ENCODE measurements around the gene RBM15B.
"Not testable (repeated sequence)": the region's sequence is repeated elsewhere in the genome, so short reads cannot be mapped to it uniquely, and the experiment has no call there.

Gene RBM15B, protein sequence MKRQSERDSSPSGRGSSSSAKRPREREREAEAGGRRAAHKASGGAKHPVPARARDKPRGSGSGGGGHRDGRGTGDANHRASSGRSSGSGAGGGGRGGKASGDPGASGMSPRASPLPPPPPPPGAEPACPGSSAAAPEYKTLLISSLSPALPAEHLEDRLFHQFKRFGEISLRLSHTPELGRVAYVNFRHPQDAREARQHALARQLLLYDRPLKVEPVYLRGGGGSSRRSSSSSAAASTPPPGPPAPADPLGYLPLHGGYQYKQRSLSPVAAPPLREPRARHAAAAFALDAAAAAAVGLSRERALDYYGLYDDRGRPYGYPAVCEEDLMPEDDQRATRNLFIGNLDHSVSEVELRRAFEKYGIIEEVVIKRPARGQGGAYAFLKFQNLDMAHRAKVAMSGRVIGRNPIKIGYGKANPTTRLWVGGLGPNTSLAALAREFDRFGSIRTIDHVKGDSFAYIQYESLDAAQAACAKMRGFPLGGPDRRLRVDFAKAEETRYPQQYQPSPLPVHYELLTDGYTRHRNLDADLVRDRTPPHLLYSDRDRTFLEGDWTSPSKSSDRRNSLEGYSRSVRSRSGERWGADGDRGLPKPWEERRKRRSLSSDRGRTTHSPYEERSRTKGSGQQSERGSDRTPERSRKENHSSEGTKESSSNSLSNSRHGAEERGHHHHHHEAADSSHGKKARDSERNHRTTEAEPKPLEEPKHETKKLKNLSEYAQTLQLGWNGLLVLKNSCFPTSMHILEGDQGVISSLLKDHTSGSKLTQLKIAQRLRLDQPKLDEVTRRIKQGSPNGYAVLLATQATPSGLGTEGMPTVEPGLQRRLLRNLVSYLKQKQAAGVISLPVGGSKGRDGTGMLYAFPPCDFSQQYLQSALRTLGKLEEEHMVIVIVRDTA

DNA sequence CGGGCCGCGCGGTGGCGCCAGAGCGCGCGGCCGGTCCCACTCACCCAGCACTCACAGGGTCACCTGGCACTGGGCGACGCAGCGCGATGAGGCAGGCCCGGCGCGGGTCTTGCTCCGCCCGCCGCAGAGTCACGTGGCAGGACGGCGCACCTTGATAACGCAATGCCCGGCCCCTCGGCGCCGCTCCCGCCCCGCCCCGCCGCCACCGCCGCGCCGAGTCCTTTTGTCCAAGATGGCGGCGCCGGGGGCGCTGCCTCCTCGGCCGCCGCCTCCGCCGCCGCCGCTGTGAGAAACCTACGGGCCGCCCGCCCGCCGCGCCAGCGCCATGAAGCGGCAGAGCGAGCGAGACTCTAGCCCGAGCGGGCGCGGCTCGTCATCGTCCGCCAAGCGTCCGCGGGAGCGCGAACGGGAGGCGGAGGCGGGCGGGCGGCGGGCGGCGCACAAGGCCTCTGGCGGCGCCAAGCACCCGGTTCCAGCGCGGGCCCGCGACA, at the start of gene RBM15B:
Gene RBM15B (plus strand): TSS at position 211 of the 491 bp plus-strand sequence. CDS start 115 bp downstream, at position 326.
- DNase-seq: peak; percentile 79

DNA sequence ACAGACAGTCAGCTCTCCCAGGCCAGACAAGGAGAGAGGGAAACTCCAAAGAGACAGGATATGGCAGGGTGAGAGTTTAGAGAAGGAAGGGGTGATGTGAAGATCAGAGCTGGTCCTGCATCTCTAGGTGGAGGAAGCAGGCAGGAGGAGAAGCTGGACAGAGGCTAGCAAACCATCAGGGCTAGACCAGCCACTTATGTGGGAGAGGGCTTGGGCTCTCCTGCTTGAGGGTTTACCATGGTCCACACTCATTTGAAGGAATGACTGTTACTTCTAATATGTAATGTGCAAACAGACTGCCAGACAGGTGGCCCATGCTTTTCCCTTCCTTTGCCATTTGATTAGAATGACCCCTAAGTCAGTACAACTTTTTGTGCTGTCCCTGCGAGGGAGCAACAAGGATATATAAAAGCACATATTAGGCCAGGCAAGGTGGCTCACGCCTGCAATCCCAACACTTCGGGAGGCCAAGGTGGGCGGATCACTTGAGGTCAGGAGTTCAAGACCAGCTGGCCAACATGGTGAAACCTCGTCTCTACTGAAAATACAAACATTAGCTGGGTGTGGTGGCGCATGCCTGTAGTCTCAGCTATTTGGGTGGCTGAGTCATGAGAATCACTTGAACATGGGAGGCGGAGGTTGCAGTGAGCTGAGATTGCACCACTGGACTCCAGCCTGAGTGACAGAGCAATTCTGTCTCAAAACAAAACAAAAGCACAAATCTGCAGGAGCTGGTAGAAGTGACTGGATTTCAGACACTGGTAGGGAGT, 47.0 kb upstream of the RBM15B start:
- no peak for DNase-seq

DNA sequence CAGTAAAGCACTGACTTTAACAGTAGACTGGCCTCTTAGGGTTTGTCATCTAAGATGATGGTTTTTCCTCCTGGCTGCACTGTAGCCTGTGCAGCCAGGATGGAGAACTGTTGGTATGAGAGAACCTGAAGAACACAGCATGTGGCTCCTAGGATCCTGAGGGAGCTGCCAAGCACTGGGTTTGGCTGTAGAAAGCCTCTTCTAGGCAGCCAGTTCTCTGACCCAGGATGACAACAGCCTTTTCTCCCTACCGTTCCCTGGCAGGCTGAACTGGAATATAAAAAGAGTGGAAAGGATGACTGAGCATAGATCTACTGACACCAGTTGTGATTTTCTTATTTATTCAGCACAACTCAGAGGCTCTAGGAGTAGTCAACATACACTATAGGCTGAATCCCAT, 40.3 kb upstream of the RBM15B start:
- no peak for DNase-seq

DNA sequence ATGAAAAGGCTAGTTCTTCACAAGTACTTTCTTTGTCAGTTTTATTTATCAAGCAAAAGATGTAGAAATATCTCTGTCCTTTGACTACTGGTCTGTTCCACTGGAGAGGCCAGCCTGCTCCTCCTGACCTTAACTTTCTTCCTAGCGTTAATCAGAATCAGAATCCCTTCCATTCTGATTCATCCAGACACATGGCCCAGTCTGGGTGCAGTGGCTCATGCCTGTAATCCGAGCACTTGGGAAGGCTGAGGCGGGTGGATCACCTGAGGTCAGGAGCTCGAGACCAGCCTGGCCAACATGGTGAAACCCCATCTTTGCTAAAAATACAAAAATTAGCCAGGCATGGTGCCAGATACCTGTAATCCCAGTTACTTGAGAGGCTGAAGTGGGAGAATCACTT, 38.0 kb upstream of the RBM15B start:
- no peak for DNase-seq

DNA sequence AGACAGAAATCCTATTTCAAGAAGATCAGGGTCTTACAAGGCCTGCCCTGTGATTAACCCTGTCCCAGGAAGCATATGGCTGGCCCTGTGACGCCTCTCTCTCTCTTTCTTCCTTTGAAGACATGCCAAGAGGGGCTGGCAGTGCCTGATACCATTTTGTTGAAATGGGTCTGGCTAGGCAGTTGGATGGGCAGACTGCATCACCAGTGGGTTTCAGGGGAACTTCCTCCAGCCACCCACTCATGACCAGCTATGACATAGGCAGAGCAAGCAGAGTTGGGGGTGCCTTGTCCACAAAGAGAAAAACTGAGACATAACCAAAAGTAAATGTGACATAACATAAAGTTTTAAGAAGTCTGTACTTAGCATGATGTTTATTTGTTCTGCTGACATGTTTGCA, 37.4 kb upstream of the RBM15B start:
- no peak for DNase-seq

DNA sequence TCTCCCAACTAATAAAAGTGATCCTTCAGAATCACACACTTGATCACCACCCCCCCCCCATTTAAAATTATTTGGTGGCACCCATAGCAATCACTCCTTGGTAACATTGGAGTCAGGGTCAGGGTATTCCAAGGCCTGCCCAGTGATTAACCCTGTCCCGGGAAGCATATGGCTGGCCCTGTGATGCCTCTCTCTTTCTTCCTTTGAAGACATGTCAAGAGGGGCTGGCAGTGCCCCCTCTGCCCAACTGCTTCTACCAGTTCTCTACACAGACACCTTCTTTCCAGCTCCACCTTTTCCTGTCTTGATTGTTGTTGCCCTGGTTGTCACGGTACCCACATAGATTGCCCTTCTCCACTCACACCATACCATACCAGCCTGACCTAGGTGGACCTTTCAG, 36.9 kb upstream of the RBM15B start:
- DNase-seq: no peak

DNA sequence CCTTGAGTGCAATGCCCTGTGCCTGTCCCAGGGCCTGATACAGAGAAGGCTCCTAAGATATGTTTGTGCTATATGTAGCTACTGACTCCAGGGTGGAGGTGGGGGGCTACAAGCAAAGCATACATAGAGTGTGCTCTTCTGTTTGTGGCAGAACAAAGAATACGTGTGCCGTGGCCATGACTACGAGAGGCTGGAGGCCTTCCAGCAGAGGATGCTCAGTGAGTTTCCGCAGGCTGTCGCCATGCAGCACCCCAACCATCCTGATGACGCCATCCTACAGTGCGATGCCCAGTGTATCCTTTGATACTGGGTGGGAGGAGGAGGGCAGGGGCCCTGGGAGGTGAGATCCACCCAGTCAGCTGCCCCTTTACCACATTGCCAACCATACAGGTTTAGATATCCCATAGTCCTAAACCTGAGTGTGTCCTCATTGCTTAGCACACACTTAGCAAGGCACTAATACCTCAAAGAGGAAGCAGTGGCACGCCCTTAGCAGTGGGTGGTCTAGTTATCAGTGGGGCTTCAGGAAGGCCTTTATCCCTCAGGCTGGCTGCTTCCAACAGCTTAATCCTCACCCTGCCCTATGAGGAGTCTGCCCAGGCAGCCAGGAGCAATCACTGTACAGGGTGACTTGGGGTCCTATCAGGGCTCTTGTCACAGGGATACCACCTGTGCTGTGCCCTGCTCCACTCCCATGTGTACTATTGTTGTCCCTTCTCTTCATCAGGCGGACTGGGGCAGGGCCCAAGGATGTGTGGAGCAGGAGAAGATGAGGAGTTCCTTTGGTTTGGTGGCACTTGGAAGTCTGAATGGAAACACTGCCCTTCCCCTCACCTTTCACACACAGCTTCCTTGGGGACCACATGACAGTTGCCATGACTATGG, 36.1 kb upstream of the RBM15B start:
- DNase-seq: peak; percentile 1

DNA sequence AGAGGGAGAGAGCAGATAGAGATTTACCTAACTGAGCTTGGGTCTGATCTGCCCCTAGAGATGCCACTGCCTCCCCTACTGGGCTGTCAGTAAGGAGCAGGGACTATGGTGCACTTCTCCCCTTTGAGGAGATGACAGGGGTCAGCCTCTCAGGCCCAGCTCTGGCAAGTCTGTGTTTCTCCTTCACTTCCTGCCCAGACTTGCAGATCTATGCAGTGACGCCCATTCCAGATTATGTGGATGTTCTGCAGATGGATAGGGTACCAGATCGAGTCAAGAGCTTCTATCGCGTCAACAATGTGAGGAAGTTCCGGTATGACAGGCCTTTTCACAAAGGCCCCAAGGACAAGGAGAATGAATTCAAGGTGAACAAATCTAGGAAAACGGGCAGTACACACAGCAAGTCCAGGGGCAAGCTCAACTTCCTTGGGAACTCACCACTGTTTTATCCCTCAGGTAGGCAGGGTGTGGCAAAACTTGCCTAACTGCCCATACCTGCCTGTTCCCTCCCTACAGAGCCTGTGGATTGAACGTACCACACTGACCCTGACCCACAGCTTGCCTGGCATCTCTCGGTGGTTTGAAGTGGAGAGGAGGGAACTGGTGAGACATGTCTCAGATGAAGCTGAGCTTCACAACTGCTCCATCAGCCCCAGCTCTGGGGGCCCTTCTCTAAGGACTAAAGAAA, 35.0 kb upstream of the RBM15B start:
- no peak for DNase-seq

DNA sequence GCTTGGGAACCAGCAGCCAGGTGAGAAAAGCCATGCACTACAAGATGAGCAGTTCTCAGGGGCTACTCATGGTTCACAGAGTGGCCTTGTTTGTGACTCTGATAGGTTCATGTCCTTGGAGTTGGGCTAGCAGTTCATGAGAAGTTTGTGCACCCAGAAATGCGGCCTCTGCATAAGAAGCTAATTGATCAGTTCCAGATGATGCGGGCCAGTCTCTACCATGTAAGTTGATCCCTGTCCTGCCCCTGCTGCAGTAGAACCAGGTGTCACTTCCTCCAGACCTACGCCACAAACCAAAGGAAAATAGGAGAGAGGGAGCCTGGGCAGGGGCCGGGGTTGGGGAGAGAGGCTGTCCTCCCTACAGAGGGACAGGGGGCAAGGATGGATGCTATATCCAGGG, 33.2 kb upstream of the RBM15B start:
- DNase-seq: no peak

DNA sequence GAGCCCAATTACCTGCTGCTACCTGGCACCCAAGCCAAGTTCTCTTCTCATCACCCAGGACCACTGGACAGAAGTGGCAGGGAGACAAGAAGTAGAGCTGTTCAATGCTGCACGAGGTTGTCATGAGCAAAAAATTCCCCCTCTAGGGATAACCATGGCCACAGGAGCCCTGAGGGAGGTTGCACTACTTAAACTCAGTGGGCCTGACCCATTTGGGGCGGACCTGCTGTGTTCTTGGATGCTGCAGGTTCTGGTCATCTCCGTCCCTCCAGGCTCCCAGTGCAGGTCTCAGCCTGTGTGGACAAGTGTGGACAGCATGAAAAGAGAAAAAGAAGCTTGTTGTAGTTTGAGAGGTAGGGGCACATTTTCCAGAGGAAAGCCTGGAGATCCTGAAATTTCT, 32.1 kb upstream of the RBM15B start:
- no peak for DNase-seq

DNA sequence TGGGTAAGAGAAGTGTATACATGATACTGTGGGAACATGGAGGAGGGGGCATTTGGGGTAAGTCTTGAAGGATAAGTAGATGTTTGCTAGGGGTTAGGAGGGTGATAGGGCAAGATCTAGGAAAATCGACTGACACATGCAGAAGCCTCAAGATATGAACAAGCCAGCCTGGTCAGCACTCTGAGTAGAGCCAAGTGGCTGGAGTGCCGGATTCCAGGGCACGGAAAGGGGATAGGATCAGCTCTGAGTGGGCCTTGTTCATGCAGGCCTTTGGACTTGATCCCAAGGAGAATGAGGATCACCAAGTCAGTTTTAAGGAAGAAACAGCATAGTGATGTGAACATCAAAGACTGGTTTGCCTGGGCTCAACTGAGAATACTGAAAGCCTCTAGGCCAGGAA, 30.3 kb upstream of the RBM15B start:
- DNase-seq: no peak

DNA sequence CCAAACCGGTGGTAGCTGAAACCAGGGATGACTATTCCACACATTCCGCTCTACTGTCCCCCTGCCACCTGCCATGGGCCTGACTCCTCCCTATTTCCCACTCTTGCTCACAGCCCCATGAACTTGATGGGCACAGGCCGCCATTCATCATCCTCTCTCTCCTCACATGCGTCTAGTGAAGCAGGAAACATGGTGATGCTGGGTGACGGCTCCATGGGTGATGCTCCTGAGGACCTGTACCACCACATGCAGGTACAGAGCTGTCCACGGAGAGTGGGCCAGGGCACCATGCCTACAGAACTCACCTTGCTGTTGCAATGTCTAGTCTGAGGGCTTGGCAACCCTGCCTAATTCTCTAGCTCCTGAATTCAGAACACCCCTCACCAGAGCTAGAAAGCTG, 29.3 kb upstream of the RBM15B start:
- DNase-seq: no peak

DNA sequence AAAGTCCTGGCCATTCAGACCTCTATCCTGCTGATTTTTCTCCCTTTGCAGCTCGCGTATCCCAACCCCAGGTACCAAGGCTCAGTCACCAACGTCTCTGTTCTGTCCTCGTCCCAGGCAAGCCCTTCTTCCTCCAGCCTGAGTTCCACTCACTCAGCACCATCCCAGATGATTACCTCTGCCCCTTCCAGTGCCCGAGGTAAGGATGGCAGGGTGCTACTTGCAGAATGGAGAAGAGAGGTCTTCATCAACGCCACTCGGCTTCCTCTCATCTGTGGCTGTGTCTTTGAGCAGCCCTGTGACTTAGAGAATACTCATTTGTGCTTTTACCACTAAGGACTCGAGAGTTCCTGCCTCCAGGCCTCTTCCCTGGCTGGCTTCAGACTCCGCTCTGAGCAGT, 28.6 kb upstream of the RBM15B start:
- no peak for DNase-seq

DNA sequence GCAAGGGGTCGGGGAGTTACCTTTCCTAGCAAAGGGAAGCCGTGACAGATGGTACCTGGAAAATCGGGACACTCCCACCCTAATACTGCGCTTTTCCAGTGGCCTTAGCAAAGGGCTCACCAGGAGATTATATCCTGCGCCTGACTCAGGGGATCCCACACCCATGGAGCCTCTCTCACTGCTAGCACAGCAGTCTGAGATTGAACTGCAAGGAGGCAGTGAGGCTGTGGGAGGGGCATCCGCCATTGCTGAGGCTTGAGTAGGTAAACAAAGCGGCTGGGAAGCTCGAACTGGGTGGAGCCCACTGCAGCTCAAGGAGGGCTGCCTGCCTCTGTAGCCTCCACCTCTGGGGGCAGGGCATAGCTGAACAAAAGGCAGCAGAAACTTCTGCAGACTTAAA, 22.8 kb upstream of the RBM15B start:
- DNase-seq: not testable (repeated sequence)

DNA sequence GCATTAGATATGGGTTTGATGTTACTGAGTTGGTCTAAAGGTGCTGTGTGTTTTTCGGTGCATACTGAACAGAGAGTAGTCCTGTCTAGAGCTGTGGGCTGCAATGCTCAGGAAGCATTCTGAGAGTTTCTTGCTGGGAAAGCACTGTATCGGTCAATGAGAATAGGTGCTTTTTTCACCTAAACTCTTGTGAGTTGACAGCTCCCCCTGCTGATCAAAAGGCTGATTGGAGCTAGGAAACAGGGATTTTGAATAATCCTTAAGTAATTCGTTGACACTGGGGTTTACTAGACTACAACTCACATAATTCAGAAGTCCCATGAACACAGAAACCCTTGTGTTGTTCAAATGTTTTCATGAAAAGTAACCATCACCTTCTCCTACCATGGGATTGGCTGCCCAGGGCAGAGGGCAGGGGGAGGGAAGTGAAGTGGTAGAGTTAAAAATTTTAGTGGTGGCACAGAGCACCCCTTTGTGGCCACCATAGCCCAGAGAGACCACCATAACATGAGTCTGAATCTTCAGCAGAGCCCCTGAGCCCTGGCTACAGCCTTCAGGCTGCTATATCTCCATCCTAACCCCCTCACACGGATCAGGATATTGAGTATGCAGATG, 19.0 kb upstream of the RBM15B start:
- DNase-seq: peak; percentile 12

DNA sequence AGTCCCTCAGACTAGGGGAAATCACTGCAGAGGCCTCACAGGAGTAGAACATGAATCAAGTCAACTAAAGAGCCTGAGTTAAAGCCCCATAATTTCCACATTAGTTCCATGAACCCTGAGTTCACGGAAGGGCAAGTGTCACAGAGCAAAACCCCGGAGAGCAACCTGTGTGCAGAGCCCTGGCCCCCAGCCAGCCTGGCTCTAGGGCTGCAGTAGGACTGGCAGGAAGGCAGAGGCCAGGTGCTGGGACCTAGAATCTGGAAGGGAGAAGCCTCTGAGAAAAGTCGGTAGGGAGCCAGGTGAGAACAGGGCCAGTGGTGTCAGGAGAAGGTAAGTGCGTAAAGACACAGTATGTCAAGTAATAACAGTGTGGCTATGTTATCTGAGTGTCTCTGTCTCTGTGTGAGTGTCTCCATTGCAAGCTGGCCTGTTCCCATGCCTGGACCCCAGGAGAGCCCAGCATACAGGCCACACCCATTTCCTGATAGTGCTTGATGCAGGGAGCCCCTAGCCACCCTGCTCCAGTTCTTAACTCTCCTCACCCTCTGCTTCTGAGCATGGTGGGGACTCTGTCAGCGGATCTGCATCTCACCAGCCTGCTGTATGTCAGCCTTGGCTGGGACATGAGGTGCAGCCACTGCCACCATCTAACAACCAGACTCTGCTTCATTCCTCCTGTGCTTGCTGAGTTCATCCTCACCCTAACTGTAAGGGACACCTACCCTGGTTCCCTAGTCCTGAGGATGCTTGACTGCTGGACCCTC, 17.2 kb upstream of the RBM15B start:
- no peak for DNase-seq

DNA sequence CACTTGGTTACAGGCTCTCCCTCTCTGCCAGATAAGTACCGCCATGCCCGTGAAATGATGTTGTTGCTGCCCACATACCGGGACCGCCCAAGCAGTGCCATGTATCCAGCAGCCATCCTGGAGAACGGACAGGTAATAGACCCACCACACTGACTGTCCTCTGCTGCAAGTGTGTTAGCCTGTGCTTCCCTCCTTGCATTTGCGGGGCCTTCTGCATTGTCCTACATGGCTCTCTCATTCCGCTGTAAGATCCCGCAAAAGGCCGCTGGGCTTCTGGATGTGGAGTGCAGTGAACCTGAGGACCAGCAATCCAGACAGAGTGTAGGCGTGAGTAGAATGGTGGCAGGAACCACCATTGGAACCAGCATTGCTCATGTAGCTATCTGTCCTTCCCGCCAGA, 16.6 kb upstream of the RBM15B start:
- DNase-seq: no peak

DNA sequence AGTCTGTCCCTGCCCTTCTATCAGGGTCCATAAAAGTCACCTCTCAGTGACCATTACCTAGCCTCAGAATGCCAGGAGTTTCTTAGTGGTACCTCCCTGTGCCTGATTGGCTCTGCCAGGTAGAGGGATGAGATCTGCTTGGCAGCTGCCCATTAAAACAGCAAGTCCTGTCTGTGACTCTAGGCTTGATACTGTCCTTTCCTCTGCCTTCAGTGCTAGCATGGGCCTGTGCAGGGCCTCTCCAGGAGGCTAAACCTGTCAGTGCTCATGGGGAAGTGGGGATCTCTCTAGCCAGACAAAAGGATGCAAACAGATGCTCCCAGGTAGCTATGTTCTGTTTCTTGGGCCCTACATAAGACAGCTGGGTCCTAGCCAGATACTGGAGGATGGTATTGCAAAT, 15.9 kb upstream of the RBM15B start:
- no peak for DNase-seq

DNA sequence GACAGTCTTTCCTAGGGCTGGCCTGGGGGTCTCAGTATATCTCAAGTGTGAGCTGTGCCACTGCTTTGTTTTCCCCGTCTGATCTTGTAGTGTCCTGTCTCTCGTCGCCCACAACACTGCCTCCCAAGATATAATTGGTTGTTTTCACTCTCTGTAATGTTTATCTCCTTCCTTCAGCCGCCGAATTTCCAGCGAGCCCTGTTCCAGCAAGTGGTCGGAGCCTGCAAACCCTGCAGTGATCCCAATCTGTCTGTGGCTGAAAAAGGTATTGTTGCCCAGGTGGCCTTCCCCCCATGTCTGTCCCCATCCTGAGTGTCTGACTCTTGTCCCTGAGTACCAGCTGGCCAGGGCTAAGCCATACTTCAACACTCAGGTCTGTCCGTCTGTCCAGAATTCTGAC, 15.5 kb upstream of the RBM15B start:
- DNase-seq: no peak

DNA sequence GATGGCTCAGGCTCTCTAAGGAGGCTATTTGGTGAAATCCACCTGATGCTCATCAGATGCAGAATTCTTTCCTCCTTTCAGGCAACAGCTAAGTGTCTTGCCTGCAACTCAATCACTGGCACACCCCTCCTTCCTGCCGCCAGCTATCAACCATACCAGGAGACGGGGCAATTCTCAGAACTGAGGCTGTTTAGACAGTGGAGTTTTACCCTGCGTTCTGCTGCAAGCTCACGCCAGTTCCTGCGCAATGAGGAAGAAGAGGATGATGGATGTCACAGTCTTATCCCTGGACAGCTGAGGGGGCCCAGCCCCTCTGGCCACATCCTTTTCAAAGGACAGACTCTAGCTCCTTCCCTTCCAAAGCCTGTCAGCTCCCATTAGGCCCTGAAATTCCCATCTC, 13.0 kb upstream of the RBM15B start:
- DNase-seq: no peak

All from NCI-H774 (cell line).